ENCODE data around the gene NACC2.

NACC2 gene

DNA sequence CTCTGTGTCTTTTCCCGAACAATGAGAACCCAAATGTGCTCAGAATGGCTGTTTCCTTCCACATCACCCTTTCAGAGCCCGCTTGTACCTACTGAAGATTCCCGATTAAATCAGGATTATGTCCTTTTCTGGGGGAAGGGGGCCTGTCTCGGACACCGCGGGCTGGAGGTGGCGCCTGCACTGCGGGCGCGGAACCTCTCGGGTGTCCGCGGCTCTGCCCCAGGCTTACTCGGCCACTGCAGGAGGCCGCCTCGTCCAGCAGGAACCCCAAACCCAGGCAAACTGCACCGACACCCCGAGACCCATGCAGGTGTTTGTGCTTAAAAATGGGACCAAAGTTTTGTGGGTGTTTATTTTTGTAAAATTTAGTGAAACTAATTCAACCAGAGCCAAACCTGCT lies 32.2 kb upstream of the NACC2 start:
- H3K9ac ChIP-seq (ENCODE audit: low read length): no peak overlapping the region
- no peak overlapping the region for H2AFZ ChIP-seq (ENCODE audit: low read length)

DNA sequence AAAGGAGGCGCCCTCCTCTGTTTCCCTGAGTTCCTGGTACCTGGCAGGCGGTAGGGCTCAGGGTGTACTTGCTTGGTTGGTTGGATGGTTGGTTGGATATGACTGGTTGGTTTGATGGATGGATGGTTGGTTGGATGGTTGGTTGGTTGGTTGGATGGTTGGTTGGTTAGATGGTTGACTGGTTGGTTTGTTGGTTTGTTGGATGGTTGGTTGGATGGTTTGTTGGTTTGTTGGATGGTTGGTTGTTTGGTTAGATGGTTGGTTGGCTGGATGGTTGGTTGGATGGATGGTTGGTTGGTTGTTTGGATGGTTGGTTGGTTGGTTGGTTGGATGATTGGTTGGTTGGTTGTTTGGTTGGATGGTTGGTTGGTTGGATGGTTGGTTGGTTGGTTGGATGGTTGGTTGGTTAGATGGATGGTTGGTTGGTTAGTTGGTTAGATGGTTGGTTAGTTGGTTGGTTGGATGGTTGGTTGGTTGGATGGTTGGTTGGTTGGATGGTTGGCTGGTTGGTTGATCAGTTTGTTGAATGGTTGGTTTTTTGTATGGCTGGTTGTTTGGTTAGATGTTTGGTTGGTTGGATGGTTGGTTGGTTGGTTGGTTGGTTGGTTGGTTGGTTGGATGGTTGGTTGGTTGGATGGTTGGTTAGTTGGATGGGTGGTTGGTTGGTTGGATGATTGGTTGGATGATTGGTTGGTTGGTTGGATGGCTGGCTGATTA lies 30.0 kb upstream of the NACC2 start:
- H2AFZ ChIP-seq (ENCODE audit: low read length): no peak overlapping the region
- no peak overlapping the region for H3K27ac ChIP-seq (ENCODE audit: low read length)
- no peaks in the 10 kb centered on the region for H3K4me1 ChIP-seq (ENCODE audit: low read length)
- H4K20me1 ChIP-seq (ENCODE audit: insufficient read depth, low read length): no peaks in the 10 kb centered on the region
- no peaks in the 10 kb centered on the region for H3K36me3 ChIP-seq (replicated peaks; ENCODE audit: insufficient read depth, low read length)
- H3K27me3 ChIP-seq (replicated peaks; ENCODE audit: insufficient read depth, low read length): peaks cover 73% of the 10 kb centered on the region
- no peak overlapping the region for H3K4me2 ChIP-seq (ENCODE audit: low read depth, low read length)
- no peaks in the 10 kb centered on the region for H3K79me2 ChIP-seq (ENCODE audit: low read length)
- TF ChIP-seq, protein P1, sequence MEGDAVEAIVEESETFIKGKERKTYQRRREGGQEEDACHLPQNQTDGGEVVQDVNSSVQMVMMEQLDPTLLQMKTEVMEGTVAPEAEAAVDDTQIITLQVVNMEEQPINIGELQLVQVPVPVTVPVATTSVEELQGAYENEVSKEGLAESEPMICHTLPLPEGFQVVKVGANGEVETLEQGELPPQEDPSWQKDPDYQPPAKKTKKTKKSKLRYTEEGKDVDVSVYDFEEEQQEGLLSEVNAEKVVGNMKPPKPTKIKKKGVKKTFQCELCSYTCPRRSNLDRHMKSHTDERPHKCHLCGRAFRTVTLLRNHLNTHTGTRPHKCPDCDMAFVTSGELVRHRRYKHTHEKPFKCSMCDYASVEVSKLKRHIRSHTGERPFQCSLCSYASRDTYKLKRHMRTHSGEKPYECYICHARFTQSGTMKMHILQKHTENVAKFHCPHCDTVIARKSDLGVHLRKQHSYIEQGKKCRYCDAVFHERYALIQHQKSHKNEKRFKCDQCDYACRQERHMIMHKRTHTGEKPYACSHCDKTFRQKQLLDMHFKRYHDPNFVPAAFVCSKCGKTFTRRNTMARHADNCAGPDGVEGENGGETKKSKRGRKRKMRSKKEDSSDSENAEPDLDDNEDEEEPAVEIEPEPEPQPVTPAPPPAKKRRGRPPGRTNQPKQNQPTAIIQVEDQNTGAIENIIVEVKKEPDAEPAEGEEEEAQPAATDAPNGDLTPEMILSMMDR (IDR thresholded peaks at IDR 0.05; ENCODE audit: low read length): no peak
- TF ChIP-seq EZH2phosphoT487 (IDR thresholded peaks at IDR 0.05; ENCODE audit: low read length) (no peak), EZH2 (optimal IDR thresholded peaks at IDR 0.05; ENCODE audit: low read depth, low read length) (no peak)
- H3K9me2 ChIP-seq (replicated peaks; ENCODE audit: insufficient read depth, low read length): no peaks in the 10 kb centered on the region
- no peaks in the 10 kb centered on the region for H3F3A ChIP-seq (ENCODE audit: insufficient read depth, low read length)
- DNase-seq: no peak
- H3K9ac ChIP-seq (ENCODE audit: low read length): no peak overlapping the region
- H3K9me3 ChIP-seq (replicated peaks; ENCODE audit: insufficient read depth, low read length): no peaks in the 10 kb centered on the region
- no peak overlapping the region for H3K4me3 ChIP-seq (ENCODE audit: low read length)

More for the DNA sequence above, 32.2 kb upstream of the NACC2 start:
- no peaks in the 10 kb centered on the region for H3K79me2 ChIP-seq (ENCODE audit: low read length)
- H3K9me3 ChIP-seq (replicated peaks; ENCODE audit: insufficient read depth, low read length): no peaks in the 10 kb centered on the region
- peaks cover 88% of the 10 kb centered on the region for H3K27me3 ChIP-seq (replicated peaks; ENCODE audit: insufficient read depth, low read length)
- H3K4me2 ChIP-seq (ENCODE audit: low read depth, low read length): no peak overlapping the region
- TF ChIP-seq EZH2phosphoT487 (IDR thresholded peaks at IDR 0.05; ENCODE audit: low read length) (no peak), EZH2 (optimal IDR thresholded peaks at IDR 0.05; ENCODE audit: low read depth, low read length) (peak; percentile 22)
- TF ChIP-seq, protein P1 (IDR thresholded peaks at IDR 0.05; ENCODE audit: low read length): no peak
- H3K36me3 ChIP-seq (replicated peaks; ENCODE audit: insufficient read depth, low read length): no peaks in the 10 kb centered on the region
- DNase-seq: no peak
- H3F3A ChIP-seq (ENCODE audit: insufficient read depth, low read length): no peaks in the 10 kb centered on the region
- no peak overlapping the region for H3K27ac ChIP-seq (ENCODE audit: low read length)
- no peaks in the 10 kb centered on the region for H3K9me2 ChIP-seq (replicated peaks; ENCODE audit: insufficient read depth, low read length)
- H3K4me3 ChIP-seq (ENCODE audit: low read length): no peak overlapping the region
- no peaks in the 10 kb centered on the region for H4K20me1 ChIP-seq (ENCODE audit: insufficient read depth, low read length)
- no peaks in the 10 kb centered on the region for H3K4me1 ChIP-seq (ENCODE audit: low read length)

DNA sequence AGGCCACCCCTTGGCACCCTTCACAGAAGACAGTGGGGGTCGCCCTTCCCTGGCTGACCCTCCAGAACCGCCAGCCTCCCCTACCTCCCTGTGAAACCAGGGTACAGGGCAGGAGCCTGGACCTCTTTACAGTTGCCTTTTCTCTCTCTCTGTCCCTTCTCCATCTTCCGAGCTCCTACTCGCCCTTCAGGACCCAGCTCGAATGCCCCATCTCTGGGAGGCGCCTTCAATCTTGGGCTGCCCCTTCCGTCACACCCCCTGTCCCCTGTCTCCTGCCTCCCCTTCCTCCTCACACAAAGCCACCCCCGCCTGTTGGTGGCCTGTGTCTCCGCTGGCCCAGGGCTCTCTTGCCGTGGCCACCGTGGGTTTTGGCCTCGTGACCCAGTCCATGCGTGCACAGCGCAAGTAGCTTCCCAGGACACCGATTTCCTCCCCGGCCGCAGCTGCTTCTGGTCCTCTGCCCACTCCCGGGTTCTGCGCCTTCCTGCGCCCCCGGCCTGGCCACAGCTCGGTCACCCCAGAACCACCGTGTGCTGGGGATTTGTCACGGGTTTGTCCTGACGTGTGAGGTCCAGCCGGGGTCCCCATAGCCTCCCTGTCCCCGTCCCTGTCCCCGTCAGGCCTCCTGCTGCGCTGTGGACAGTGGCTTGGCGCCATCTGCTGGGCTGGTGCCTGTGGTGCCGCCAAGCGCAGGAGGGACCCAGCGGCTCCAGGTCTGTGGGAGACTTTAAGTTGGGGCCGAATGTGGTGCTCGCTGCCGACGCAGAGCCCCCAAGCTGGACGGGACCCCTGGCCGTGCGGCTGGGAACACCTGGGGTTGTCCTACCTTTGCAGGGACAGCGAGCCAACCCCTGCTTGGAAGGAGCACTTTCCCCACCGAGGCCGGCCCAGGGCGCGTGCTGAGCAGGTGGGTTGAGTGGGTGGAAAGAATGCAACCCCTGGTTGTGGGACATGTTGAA lies 27.6 kb upstream of the NACC2 start:
- Histone ChIP-seq H3K9ac (ENCODE audit: low read length) (no peak overlapping the region), H3K4me1 (ENCODE audit: low read length) (no peaks in the 10 kb centered on the region), H3K79me2 (ENCODE audit: low read length) (peaks cover 4% of the 10 kb centered on the region; the same call in 1 of the 2 replicates), H3K4me2 (ENCODE audit: low read depth, low read length) (no peak overlapping the region), H3K9me3 (replicated peaks; ENCODE audit: insufficient read depth, low read length) (no peaks in the 10 kb centered on the region), H3K4me3 (ENCODE audit: low read length) (no peak overlapping the region), H3K27me3 (replicated peaks; ENCODE audit: insufficient read depth, low read length) (peaks cover 49% of the 10 kb centered on the region), H3K36me3 (replicated peaks; ENCODE audit: insufficient read depth, low read length) (no peaks in the 10 kb centered on the region), H2AFZ (ENCODE audit: low read length) (no peak overlapping the region), H3K9me2 (replicated peaks; ENCODE audit: insufficient read depth, low read length) (no peaks in the 10 kb centered on the region), H4K20me1 (ENCODE audit: insufficient read depth, low read length) (no peaks in the 10 kb centered on the region), H3K27ac (ENCODE audit: low read length) (no peak overlapping the region), H3F3A (ENCODE audit: insufficient read depth, low read length) (no peaks in the 10 kb centered on the region)
- DNase-seq: peak; percentile 39
- no peak for TF ChIP-seq EZH2phosphoT487 (IDR thresholded peaks at IDR 0.05; ENCODE audit: low read length)
- TF ChIP-seq, protein P1 (IDR thresholded peaks at IDR 0.05; ENCODE audit: low read length): peak; percentile 93
- no peak for TF ChIP-seq EZH2 (optimal IDR thresholded peaks at IDR 0.05; ENCODE audit: low read depth, low read length)

Data from MM.1S (cell line).